WTC11 (cell line): ENCODE results near the gene PTK6.

Experiments
- CREB1 ChIP-seq: sonication (generic); formaldehyde crosslinking; IDR thresholded peaks from 2 replicates; pipeline ENCODE4 v1.8.0; 2023; ENCODE audit warnings: mild to moderate bottlenecking, missing genetic modification reagents
- FOXJ3 ChIP-seq: sonication (generic); formaldehyde crosslinking; IDR thresholded peaks from 2 replicates; pipeline ENCODE4 v1.9.0; 2021; ENCODE audit warnings: missing genetic modification reagents, mild to moderate bottlenecking, borderline replicate concordance
- FOXK1 ChIP-seq: sonication (generic); formaldehyde crosslinking; IDR thresholded peaks from 2 replicates; pipeline ENCODE4 v1.8.0; 2022; ENCODE audit warnings: mild to moderate bottlenecking, moderate library complexity, missing genetic modification reagents
- TP53 ChIP-seq: sonication (generic); formaldehyde crosslinking; IDR thresholded peaks from 2 replicates; pipeline ENCODE4 v1.8.1; 2023; ENCODE audit warnings: mild to moderate bottlenecking, missing genetic modification reagents
- TF ChIP-seq, protein P1 (sequence below): sonication (generic); formaldehyde crosslinking; IDR thresholded peaks from 2 replicates; pipeline ENCODE4 v1.8.1; 2023; ENCODE audit warnings: mild to moderate bottlenecking, missing genetic modification reagents, moderate library complexity
- TF ChIP-seq, protein P2 (sequence below): fragments of 200-600 bp; IDR thresholded peaks from 2 replicates; pipeline ENCODE4 v1.8.0; 2022; ENCODE audit warnings: antibody characterized with exemption

DNA sequence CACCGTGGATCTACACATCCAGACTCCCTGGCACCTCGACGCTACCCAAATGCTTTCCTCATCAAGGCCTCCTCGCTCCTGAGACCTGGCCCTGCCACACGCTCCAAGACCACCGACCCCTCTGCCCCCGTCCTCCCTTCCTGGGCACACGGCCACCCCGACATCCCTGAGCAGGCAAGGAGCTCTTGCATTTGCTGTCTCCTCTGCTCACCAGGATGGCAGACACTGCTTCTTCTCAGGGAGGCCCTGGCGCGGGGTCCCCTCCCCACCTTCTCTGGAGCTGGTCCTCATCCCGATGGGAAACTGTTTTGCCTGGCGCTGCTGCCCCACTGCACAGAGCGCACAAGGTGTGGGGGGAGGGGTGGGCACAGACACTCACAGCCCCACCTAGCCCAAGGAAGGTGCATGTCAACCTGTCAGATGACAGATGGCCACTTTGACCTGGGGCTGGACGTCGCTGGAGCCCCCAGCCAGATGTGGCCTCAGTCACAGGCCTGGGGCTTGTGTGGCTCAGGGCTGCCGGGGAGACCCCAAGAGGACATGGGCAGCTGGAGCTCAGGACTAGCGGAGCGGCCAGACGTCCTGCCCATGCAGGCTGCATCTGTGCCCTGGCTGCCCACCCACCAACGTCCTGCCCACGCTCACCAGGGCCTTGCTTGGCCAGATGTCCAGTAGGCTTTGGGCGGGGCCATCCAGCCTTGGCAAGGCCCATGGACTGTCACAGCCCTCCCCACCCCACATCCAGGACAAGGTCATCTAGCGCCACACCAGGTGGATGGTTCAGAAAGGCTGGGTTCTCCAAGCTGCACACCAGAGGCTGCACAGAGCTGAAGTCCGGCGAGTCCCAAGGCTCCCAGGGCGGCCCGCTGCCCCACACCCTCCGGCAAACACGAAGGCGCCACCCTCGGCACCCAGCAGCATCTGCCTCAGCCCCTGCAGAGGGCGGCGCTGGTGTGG, 58.6 kb downstream of the PTK6 start:
- TF ChIP-seq TP53 (CRISPR knock-in tag) (no peak), FOXJ3 (CRISPR knock-in tag) (no peak), CREB1 (CRISPR knock-in tag) (no peak), FOXK1 (CRISPR knock-in tag) (no peak)
- TF ChIP-seq, protein P1, sequence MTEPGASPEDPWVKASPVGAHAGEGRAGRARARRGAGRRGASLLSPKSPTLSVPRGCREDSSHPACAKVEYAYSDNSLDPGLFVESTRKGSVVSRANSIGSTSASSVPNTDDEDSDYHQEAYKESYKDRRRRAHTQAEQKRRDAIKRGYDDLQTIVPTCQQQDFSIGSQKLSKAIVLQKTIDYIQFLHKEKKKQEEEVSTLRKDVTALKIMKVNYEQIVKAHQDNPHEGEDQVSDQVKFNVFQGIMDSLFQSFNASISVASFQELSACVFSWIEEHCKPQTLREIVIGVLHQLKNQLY (CRISPR knock-in tag), result no peak
- TF ChIP-seq, protein P2, sequence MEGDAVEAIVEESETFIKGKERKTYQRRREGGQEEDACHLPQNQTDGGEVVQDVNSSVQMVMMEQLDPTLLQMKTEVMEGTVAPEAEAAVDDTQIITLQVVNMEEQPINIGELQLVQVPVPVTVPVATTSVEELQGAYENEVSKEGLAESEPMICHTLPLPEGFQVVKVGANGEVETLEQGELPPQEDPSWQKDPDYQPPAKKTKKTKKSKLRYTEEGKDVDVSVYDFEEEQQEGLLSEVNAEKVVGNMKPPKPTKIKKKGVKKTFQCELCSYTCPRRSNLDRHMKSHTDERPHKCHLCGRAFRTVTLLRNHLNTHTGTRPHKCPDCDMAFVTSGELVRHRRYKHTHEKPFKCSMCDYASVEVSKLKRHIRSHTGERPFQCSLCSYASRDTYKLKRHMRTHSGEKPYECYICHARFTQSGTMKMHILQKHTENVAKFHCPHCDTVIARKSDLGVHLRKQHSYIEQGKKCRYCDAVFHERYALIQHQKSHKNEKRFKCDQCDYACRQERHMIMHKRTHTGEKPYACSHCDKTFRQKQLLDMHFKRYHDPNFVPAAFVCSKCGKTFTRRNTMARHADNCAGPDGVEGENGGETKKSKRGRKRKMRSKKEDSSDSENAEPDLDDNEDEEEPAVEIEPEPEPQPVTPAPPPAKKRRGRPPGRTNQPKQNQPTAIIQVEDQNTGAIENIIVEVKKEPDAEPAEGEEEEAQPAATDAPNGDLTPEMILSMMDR, result no peak
